WTC11 (cell line): ENCODE data around the gene CASKIN2.

ENCODE experiments used
- CREM ChIP-seq: sonication (generic); formaldehyde crosslinking; IDR thresholded peaks from 2 replicates; pipeline ENCODE4 v1.8.1; 2022; ENCODE audit warnings: mild to moderate bottlenecking, missing genetic modification reagents, moderate library complexity
- ETV6 ChIP-seq: sonication (generic); formaldehyde crosslinking; IDR thresholded peaks from 2 replicates; pipeline ENCODE4 v1.8.1; 2022; ENCODE audit warnings: mild to moderate bottlenecking, missing genetic modification reagents
- JUN ChIP-seq: sonication (generic); formaldehyde crosslinking; IDR thresholded peaks from 2 replicates; pipeline ENCODE4 v1.8.0; 2023; ENCODE audit warnings: mild to moderate bottlenecking, missing genetic modification reagents
- NFE2L1 ChIP-seq: sonication (generic); formaldehyde crosslinking; IDR thresholded peaks from 2 replicates; pipeline ENCODE4 v1.8.1; 2023; ENCODE audit warnings: missing genetic modification reagents
- TEAD1 ChIP-seq: sonication (generic); formaldehyde crosslinking; IDR thresholded peaks from 2 replicates; pipeline ENCODE4 v1.8.0; 2022; ENCODE audit warnings: mild to moderate bottlenecking, missing genetic modification reagents
- TF ChIP-seq, protein P1 (sequence below): sonication (generic); formaldehyde crosslinking; IDR thresholded peaks from 2 replicates; pipeline ENCODE4 v1.8.1; 2023; ENCODE audit warnings: mild to moderate bottlenecking, moderate library complexity, missing genetic modification reagents
- TF ChIP-seq, protein P2 (sequence below): fragments of 200-600 bp; IDR thresholded peaks from 2 replicates; pipeline ENCODE4 v1.8.0; 2022; ENCODE audit warnings: antibody characterized with exemption
- TF ChIP-seq, protein P3 (sequence below): sonication (generic); formaldehyde crosslinking; IDR thresholded peaks from 2 replicates; pipeline ENCODE4 v1.8.0; 2022; ENCODE audit warnings: missing genetic modification reagents
- TF ChIP-seq, protein P4 (sequence below): sonication (generic); formaldehyde crosslinking; IDR thresholded peaks from 2 replicates; pipeline ENCODE4 v1.8.0; 2022; ENCODE audit warnings: mild to moderate bottlenecking, missing genetic modification reagents
- TF ChIP-seq, protein P5 (sequence below): sonication (generic); formaldehyde crosslinking; IDR thresholded peaks from 2 replicates; pipeline ENCODE4 v1.8.0; 2023; ENCODE audit warnings: missing genetic modification reagents
- TF ChIP-seq, protein P6 (sequence below): fragments of 250-450 bp; sonication (Bioruptor Pico); IDR thresholded peaks from 2 replicates; pipeline ENCODE4 v1.9.0; 2021; ENCODE audit warnings: moderate library complexity, mild to moderate bottlenecking, inconsistent platforms, borderline replicate concordance
- TF ChIP-seq, protein P7 (sequence below): sonication (generic); formaldehyde crosslinking; IDR thresholded peaks from 2 replicates; pipeline ENCODE4 v1.8.1; 2023; ENCODE audit warnings: mild to moderate bottlenecking, missing genetic modification reagents, borderline replicate concordance

DNA sequence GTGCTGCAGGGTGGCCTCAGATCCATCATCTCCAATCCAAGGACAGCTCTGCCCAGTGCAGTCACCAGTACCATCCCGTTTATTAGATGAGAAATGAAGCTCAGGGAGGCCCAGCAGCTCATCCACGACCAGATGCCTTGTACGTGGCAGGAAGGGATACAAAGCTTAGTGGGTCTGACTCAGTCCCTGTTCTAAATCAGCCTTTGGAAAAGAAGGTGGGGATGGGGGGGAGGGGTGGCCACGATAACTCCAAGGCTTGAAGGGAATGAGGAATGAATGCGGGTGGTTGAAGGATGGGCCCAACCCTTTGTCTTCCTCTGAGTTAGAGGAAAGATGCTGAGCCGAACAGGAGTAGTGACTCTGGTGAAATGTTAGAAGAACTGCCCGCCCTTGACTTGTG is 35.9 kb upstream of the CASKIN2 start:
- TF ChIP-seq, protein P1, sequence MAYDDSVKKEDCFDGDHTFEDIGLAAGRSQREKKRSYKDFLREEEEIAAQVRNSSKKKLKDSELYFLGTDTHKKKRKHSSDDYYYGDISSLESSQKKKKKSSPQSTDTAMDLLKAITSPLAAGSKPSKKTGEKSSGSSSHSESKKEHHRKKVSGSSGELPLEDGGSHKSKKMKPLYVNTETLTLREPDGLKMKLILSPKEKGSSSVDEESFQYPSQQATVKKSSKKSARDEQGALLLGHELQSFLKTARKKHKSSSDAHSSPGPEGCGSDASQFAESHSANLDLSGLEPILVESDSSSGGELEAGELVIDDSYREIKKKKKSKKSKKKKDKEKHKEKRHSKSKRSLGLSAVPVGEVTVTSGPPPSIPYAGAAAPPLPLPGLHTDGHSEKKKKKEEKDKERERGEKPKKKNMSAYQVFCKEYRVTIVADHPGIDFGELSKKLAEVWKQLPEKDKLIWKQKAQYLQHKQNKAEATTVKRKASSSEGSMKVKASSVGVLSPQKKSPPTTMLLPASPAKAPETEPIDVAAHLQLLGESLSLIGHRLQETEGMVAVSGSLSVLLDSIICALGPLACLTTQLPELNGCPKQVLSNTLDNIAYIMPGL, result no peak
- TF ChIP-seq, protein P2, sequence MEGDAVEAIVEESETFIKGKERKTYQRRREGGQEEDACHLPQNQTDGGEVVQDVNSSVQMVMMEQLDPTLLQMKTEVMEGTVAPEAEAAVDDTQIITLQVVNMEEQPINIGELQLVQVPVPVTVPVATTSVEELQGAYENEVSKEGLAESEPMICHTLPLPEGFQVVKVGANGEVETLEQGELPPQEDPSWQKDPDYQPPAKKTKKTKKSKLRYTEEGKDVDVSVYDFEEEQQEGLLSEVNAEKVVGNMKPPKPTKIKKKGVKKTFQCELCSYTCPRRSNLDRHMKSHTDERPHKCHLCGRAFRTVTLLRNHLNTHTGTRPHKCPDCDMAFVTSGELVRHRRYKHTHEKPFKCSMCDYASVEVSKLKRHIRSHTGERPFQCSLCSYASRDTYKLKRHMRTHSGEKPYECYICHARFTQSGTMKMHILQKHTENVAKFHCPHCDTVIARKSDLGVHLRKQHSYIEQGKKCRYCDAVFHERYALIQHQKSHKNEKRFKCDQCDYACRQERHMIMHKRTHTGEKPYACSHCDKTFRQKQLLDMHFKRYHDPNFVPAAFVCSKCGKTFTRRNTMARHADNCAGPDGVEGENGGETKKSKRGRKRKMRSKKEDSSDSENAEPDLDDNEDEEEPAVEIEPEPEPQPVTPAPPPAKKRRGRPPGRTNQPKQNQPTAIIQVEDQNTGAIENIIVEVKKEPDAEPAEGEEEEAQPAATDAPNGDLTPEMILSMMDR, result no peak
- TF ChIP-seq, protein P3, sequence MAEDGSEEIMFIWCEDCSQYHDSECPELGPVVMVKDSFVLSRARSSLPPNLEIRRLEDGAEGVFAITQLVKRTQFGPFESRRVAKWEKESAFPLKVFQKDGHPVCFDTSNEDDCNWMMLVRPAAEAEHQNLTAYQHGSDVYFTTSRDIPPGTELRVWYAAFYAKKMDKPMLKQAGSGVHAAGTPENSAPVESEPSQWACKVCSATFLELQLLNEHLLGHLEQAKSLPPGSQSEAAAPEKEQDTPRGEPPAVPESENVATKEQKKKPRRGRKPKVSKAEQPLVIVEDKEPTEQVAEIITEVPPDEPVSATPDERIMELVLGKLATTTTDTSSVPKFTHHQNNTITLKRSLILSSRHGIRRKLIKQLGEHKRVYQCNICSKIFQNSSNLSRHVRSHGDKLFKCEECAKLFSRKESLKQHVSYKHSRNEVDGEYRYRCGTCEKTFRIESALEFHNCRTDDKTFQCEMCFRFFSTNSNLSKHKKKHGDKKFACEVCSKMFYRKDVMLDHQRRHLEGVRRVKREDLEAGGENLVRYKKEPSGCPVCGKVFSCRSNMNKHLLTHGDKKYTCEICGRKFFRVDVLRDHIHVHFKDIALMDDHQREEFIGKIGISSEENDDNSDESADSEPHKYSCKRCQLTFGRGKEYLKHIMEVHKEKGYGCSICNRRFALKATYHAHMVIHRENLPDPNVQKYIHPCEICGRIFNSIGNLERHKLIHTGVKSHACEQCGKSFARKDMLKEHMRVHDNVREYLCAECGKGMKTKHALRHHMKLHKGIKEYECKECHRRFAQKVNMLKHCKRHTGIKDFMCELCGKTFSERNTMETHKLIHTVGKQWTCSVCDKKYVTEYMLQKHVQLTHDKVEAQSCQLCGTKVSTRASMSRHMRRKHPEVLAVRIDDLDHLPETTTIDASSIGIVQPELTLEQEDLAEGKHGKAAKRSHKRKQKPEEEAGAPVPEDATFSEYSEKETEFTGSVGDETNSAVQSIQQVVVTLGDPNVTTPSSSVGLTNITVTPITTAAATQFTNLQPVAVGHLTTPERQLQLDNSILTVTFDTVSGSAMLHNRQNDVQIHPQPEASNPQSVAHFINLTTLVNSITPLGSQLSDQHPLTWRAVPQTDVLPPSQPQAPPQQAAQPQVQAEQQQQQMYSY (CRISPR knock-in tag), result no peak
- no peak for TF ChIP-seq CREM (CRISPR knock-in tag)
- TF ChIP-seq, protein P4, sequence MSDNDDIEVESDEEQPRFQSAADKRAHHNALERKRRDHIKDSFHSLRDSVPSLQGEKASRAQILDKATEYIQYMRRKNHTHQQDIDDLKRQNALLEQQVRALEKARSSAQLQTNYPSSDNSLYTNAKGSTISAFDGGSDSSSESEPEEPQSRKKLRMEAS (CRISPR knock-in tag), result no peak
- no peak for TF ChIP-seq NFE2L1 (CRISPR knock-in tag)
- TF ChIP-seq, protein P5, sequence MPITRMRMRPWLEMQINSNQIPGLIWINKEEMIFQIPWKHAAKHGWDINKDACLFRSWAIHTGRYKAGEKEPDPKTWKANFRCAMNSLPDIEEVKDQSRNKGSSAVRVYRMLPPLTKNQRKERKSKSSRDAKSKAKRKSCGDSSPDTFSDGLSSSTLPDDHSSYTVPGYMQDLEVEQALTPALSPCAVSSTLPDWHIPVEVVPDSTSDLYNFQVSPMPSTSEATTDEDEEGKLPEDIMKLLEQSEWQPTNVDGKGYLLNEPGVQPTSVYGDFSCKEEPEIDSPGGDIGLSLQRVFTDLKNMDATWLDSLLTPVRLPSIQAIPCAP (CRISPR knock-in tag), result no peak
- TF ChIP-seq TEAD1 (CRISPR knock-in tag), result no peak
- TF ChIP-seq, protein P6, sequence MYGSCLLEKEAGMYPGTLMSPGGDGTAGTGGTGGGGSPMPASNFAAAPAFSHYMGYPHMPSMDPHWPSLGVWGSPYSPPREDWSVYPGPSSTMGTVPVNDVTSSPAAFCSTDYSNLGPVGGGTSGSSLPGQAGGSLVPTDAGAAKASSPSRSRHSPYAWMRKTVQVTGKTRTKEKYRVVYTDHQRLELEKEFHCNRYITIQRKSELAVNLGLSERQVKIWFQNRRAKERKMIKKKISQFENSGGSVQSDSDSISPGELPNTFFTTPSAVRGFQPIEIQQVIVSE, result no peak
- TF ChIP-seq, protein P7, sequence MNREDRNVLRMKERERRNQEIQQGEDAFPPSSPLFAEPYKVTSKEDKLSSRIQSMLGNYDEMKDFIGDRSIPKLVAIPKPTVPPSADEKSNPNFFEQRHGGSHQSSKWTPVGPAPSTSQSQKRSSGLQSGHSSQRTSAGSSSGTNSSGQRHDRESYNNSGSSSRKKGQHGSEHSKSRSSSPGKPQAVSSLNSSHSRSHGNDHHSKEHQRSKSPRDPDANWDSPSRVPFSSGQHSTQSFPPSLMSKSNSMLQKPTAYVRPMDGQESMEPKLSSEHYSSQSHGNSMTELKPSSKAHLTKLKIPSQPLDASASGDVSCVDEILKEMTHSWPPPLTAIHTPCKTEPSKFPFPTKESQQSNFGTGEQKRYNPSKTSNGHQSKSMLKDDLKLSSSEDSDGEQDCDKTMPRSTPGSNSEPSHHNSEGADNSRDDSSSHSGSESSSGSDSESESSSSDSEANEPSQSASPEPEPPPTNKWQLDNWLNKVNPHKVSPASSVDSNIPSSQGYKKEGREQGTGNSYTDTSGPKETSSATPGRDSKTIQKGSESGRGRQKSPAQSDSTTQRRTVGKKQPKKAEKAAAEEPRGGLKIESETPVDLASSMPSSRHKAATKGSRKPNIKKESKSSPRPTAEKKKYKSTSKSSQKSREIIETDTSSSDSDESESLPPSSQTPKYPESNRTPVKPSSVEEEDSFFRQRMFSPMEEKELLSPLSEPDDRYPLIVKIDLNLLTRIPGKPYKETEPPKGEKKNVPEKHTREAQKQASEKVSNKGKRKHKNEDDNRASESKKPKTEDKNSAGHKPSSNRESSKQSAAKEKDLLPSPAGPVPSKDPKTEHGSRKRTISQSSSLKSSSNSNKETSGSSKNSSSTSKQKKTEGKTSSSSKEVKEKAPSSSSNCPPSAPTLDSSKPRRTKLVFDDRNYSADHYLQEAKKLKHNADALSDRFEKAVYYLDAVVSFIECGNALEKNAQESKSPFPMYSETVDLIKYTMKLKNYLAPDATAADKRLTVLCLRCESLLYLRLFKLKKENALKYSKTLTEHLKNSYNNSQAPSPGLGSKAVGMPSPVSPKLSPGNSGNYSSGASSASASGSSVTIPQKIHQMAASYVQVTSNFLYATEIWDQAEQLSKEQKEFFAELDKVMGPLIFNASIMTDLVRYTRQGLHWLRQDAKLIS, result no peak
- TF ChIP-seq JUN (CRISPR knock-in tag), result no peak
- TF ChIP-seq ETV6 (CRISPR knock-in tag), result no peak
